ENCODE data around the gene C8G. TPM values are rescaled to one million over a fixed set of nuclear protein-coding genes. Genes with fewer than 3 reads are reported as not detected.

C8G gene
- polyA plus RNA-seq, 4 donors = 0.51 to 1.2 (median 1.0) TPM

- DNase-seq (ENCODE audit: low read depth in 4 of 4, low spot score in 2 of 4) = no peak
These were observed 34.9 kb downstream of the C8G start for GRCh38 chr9:136979769-136980587.

DNA sequence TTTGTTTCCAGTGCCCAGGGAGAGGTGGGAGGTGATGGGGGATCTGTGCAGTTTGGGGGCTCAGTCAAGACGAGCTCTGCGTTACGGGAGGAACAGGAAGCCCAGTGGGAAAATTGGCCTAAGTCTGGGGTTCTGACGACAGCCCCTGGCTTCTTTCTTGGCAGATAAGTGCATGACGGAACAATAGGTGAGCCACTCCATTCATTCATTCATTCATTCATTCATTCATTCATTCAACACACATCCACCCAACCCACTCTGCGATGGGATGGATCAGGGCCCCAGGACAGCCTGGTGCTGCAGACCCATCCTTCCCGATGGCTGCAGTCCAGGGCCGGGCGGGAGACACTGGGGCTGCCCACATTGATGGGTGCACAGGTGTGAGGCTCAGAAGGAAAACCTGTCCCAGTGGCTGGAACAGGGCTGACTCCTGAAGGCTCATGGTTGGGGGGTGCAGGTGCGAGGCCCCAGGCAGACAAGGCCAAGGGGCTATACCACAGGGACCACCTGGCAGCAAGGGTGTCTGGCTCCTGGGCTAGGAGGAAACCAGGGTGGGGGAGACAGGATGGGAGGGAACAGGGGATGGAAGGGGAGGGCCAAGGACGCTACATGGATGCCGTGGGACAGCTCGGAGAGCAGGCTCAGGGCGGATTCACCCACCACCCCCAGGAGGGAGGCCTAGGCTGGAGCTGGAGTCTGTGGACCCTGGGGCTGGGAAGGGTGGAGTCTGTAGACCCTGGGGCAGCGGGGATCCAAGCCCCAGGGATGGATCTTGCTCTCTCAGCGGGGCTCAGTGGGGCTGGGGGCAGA lies 35.8 kb downstream of the C8G start:
- DNase-seq (ENCODE audit: low read depth in 4 of 4, low spot score in 2 of 4) = no peak

GRCh38 chr9:136981588-136982231 lies 36.7 kb downstream of the C8G start:
- no peak for DNase-seq (ENCODE audit: low read depth in 4 of 4, low spot score in 2 of 4)

GRCh38 chr9:136982232-136983051 lies 37.4 kb downstream of the C8G start, which contains the start of gene LCNL1:
LCNL1 (plus strand) TSS chr9:136982993; CDS start chr9:136983587, 594 bp downstream.
- DNase-seq (ENCODE audit: low read depth in 4 of 4, low spot score in 2 of 4) = no peak

DNA sequence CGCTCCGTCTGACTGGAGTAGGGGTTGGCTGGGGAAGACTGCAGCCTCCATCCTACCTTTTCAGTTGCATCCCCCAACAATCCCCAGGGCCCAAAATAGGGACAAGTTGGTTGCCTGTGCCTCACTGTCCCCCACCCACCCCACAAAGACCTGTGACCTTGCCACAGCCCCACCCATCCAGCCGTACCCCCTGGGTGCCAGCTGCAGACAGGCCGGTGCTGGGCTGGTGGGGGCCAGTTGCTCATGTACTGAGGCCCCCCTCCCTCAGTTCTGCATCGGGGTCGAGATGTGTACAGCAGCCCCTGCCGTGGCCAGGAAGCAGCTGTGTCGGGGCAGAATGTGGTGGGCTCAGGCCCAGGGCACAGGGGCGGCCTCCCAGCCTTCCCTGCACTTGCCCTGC lies 38.1 kb downstream of the C8G start:
- no peak for DNase-seq (ENCODE audit: low read depth in 4 of 4, low spot score in 2 of 4)

DNA sequence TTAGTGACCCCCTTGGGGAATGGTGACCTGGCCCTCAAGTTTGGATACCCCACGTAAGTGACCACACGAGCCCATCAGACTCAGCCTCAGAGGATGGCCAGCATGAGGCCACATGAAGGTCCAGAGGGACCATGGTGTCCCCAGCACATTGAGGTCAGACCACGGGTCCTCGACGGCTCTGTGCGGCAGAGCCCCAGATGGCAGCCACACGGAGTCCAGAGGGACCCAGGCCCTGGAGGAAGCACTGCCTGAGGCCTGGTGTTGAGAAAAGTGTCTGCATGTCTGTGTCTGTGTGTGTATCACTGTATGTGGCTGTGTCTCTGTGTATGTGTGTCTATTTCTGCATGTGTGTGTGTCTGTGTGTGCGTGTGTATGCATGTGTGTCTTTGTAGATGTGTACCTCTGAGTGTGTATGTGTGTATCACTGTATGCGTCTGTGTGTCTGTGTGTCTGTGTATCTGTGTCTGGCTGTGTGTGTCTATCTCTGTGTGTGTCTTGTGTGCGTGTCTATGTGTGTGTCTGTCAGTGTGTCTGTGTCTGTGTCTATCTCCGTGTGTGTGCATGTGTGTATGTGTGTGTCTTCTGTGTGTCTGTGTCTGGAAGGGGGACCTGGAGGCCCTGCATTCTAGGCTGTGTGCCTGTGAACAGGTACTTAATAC lies 38.7 kb downstream of the C8G start:
- no peak for DNase-seq (ENCODE audit: low read depth in 4 of 4, low spot score in 2 of 4)

DNA sequence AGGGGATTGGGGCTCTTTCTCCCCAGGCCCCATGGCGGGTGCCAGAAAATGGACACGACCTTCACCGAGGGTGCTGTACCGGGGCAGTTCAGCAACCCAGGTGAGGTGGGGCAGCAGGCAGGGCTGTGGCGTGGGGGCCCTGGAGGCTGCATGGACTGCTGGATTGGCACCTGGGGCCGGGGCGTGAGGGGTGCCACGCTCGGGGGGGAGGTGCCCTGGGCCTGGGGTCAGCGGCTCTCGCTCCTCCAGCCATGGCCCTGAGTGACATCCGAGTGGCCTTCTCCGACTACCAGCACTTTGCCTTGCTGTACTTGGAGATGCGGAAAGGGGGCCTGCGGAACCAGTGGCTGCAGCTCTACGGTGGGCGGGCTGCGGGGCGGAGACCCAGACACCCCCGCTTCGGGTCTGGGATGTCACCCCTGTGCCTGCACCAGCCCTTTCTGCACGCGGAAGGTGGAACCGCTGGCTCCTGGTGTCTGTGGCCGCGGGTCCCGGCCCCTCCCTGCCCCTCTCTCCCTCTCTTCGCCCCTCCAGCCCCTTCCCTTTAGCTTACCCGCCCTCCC lies 39.5 kb downstream of the C8G start:
- DNase-seq (ENCODE audit: low read depth in 4 of 4, low spot score in 2 of 4) = no peak

GRCh38 chr9:136985027-136985602 lies 40.1 kb downstream of the C8G start:
- DNase-seq (ENCODE audit: low read depth in 4 of 4, low spot score in 2 of 4) = no peak

GRCh38 chr9:136985853-136986252 lies 40.8 kb downstream of the C8G start:
- DNase-seq (ENCODE audit: low read depth in 4 of 4, low spot score in 2 of 4) = no peak

DNA sequence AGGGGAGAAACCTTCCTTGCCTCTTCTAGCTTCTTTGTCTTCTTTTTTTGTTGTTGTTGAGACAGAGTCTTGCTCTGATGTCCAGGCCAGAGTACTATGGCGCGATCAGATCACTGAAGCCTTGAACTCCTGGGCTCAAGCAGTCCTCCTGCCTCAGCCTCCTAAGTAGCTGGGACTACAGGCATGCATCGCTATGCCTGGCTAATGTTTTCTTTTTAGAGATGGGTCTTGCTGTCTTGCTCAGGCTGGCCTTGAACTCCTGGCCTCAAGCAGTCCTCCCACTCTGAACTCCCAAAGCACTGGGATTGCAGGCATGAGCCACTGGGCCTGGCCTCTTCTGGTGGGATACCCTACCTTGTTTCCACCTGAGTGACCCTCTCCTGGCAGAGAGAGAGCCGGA lies 43.8 kb downstream of the C8G start:
- no peak for DNase-seq (ENCODE audit: low read depth in 4 of 4, low spot score in 2 of 4)

DNA sequence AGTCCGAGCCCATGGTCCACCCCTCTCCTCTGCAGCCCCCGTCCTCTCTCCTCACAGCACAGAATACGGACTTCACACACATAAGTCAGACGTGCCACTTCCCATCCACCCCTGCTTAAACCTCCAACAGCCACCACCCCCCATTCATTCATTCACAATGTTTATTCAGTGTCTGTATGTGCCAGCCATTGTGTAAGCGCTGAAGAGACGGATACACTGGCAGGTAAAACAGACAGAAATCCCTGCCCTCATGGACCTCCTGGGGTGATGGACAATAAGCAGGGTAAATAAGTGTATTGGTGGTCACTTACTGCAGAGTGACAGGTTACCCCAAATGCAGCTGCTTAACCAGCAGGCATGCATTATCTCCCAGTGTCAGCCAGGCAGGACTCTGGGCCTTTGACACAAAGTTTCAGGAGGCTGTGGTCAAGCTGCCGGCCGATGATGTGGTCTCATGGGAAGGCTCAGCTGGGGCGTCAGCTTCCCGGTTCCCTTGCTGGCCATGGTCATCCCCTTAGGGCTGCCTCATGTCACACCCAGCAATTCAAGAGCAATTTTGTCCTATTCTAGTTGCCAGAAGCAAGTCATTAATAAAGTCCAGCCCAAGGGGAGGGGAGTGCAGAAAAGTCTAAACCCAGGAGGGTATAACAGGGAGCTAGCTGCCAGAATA lies 45.3 kb downstream of the C8G start:
- DNase-seq (ENCODE audit: low read depth in 4 of 4, low spot score in 2 of 4) = no peak

DNA sequence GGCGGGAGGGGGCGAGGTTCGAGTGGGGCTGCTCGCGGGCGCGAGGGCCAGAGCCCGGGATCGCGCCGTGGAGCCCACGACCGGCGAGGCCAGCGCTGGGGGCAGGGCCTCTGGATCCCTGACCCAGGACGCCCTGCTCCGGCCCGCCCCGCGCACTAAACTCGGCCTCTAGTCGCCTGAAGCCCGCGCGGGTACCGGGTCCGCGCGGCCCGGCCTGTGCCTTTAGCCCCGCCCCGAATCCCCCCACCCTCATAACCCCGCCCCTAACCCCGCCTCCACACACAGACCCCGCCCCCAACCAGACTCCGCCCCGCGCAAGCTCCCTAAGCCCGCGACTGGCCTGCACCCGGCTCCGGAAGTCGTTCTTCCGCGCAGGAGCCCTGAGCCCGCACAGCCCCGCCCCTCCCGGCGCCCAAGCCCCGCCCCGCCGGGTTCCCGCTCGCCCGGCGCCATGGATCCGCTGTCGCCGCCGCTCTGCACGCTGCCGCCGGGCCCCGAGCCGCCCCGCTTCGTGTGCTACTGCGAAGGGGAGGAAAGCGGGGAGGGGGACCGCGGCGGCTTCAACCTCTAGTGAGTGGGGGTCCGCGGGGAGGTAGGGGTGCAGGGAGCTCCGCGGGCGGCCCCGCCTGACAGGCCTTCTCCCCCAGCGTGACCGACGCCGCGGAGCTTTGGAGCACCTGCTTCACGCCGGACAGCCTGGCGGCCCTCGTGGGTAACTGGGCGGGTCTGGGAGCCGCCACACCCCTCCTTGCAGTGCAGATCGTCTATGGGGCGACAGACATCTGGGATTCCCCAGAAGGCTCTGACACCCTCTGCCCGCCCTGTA lies 47.2 kb downstream of the C8G start, which contains the start of gene PAXX:
Gene PAXX, plus strand, starts transcription at position 430 of the 826 bp plus-strand sequence. Its CDS starts 22 bp downstream, at position 452.
- peak in 3 of 4 donors; percentile 55 to 70 (median 70) for DNase-seq (ENCODE audit: low read depth in 4 of 4, low spot score in 2 of 4)

GRCh38 chr9:136992819-136993369 lies 47.9 kb downstream of the C8G start:
- DNase-seq (ENCODE audit: low read depth in 4 of 4, low spot score in 2 of 4) = no peak

DNA sequence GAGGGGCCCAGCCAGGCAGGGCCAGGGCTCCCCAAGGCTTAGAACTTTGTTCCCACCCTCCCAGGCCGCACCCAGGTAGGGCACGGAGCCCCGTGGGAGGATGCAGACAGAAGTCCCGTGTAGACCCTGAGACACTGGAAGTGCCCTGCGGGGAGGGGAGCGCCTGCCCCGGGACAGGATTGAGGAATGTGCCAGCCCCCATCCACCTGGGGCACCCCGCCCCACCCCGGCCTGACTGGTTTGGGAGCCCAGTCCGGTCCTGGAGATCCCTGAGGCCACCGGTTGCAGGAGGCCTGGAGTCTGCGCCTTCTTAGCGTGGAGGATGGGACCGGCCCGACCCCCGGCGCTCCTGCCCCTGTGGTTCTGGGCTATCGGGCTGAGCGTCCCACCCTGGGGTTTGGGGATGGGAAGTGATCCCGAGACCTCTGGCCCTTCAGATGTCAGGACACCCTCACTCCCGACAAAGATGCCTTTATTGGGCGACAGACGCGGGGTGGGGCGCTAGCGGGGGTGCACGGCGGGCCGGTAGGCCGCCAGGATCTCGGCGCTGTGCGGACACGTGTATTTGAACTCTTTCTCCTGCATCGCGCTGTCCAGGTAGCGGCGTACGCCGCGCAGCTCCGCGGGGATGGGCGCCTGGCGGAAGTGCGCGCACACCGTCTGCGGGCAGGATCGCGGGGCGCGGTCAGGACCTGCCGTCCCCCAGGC lies 49.3 kb downstream of the C8G start:
- no peak for DNase-seq (ENCODE audit: low read depth in 4 of 4, low spot score in 2 of 4)

DNA sequence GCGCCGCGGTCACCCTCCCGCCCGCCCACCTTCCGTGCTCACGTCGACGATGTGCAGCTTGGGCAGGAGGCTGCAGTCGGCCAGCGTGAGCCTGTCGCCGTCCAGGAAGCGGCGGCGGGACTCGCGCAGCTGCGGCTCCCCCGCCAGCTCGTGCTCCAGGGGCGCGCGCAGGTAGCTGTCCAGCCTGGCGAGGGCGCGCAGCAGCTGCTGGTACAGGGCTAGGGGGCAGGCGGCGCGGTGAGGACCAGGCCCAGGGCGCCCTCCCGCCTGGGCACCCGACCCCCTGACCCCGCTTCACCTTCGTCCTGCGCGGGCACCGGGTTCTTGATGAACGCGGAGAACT lies 49.8 kb downstream of the C8G start:
- DNase-seq (ENCODE audit: low read depth in 4 of 4, low spot score in 2 of 4) = no peak

- DNase-seq (ENCODE audit: low read depth in 4 of 4, low spot score in 2 of 4) = no peak
These were observed 50.3 kb downstream of the C8G start for GRCh38 chr9:136995362-136995761.

Data from left renal cortex interstitium (tissue), 4 donors.